K562 (cell line): ENCODE data around the gene ARID3A. TPM values are rescaled to one million over a fixed set of nuclear protein-coding genes. Genes with fewer than 3 reads are reported as not detected.

Source experiments
- CHD7 ChIP-seq: fragments of 200-600 bp; sonication (generic); IDR thresholded peaks from one replicate; pipeline ENCODE4 v1.6.1; 2012; ENCODE audit warnings: mild to moderate bottlenecking, low read depth, low read length, inconsistent platforms
- MNT ChIP-seq, 2 experiments: fragments of 450-650 bp; conservative IDR thresholded peaks; 2 replicates each; pipeline ENCODE4 v1.6.1; 2017; ENCODE audit warnings: mild to moderate bottlenecking in 2 of 2, moderate library complexity in 2 of 2
- MXI1 ChIP-seq: IDR thresholded peaks from 2 replicates; pipeline ENCODE4 v1.6.1; 2011; ENCODE audit warnings: low read depth, mild to moderate bottlenecking, improper control_type of control experiment, low read length
- ZBTB12 ChIP-seq: fragments of 250-450 bp; sonication (Bioruptor Pico); IDR thresholded peaks from 2 replicates; pipeline ENCODE4 v1.4.0; 2020
- ZFP91 ChIP-seq: sonication (generic); formaldehyde crosslinking; IDR thresholded peaks from 2 replicates; pipeline ENCODE4 v1.8.0; 2022; ENCODE audit warnings: mild to moderate bottlenecking, missing genetic modification reagents
- ZMIZ1 ChIP-seq, 2 experiments: fragments of 150-350 bp in 1 of 2; IDR thresholded peaks; 2 replicates each; pipeline ENCODE4 v1.6.1; 2012 to 2016; ENCODE audit warnings: low read depth in 2 of 2, low read length in 2 of 2, mild to moderate bottlenecking in 1 of 2, moderate library complexity in 1 of 2
- polyA plus RNA-seq, 8 experiments: library from polyadenylated mRNA; depleted of rRNA in 4 of 8; stranded (reverse) in 5 of 8; unstranded in 3 of 8; fragments of >200 nt; fragmentation: Nextera tagmentation in 2 of 8; fragmentation: Illumina TruSeq in 1 of 8; extraction: Ambion mirVana in 2 of 8; extraction: Trizol in 1 of 8; gene quantifications; 2 replicates each; pipeline versions ENCODE4 v1.2.1 to v1.2.3, GENCODE V29; 2011 to 2014; ENCODE audit warnings: inconsistent platforms in 1 of 8, missing spikeins in 1 of 8
- total RNA-seq, 7 experiments: library from RNA; depleted of rRNA in 6 of 7; stranded (reverse); fragments of >200 nt in 6 of 7; fragmentation: Illumina TruSeq in 2 of 7; extraction: Trizol in 2 of 7; gene quantifications; 2 replicates each; pipeline versions ENCODE4 v1.2.1 to v1.2.3, GENCODE V29; 2011 to 2021; ENCODE audit warnings: low replicate concordance in 1 of 7

ARID3A gene
- total and polyA plus RNA-seq, 9 of the 15 experiments (the other 6 are each of a cell fraction or from before 2014, with no cell fraction given) = 1.4 to 118 (median 31.2) TPM

GRCh38 chr19:944171-944567 is 18.3 kb downstream of the ARID3A start (continued):
- peak; percentile 87 to 96 for TF ChIP-seq MNT (conservative IDR thresholded peaks at IDR 0.05)
- peak; percentile 73 for TF ChIP-seq ZBTB12 (CRISPR knock-in tag)
- TF ChIP-seq ZMIZ1 (IDR thresholded peaks at IDR 0.05; ENCODE audit: low read depth in 2 of 2, low read length in 2 of 2) = peak in 1 of 2 experiments; percentile 78; a peak in 2 of 4 replicates
- TF ChIP-seq CHD7 = no peak
- peak; percentile 56; the same call in 1 of the 2 replicates for TF ChIP-seq MXI1
- TF ChIP-seq ZFP91 (CRISPR knock-in tag) = no peak
